ENCODE measurements around the gene EFR3B. TPM values are rescaled to one million over a fixed set of nuclear protein-coding genes. Genes with fewer than 3 reads are reported as not detected.

EFR3B gene
- polyA plus RNA-seq, 1 experiment: 0.09 TPM

GRCh38 chr2:25169073-25169470 lies 127.2 kb downstream of the EFR3B start:
- peaks cover 77% of the 10 kb centered on the region for H3K27me3 ChIP-seq (ENCODE audit: control insufficient read depth, insufficient read depth, low read length)

GRCh38 chr2:25170888-25171287 lies 129.0 kb downstream of the EFR3B start:
- TF ChIP-seq CTCF (IDR thresholded peaks at IDR 0.05; ENCODE audit: low read depth, low read length): no peak
- Histone ChIP-seq H3K27ac (ENCODE audit: low read depth, low read length) (no peak overlapping the region), H3K9me3 (ENCODE audit: control insufficient read depth, insufficient read depth, low read length) (peaks cover 4% of the 10 kb centered on the region; the same call in 1 of the 2 replicates), H3K27me3 (ENCODE audit: control insufficient read depth, insufficient read depth, low read length) (peaks cover 71% of the 10 kb centered on the region), H3K4me3 (ENCODE audit: low read depth, low read length) (no peak overlapping the region)
- no peak for DNase-seq (ENCODE audit: low read depth, low spot score)
- ChIA-PET POLR2A (no interaction called here), CTCF (interaction anchor here (0.7 kb wide), 1 partner anchor 347 kb away, joined by 3 read pairs; no protein-coding TSS in a partner anchor)

More at GRCh38 chr2:25169073-25169470, 127.2 kb downstream of the EFR3B start:
- CTCF ChIA-PET: interaction anchor here (0.5 to 0.7 kb wide), 2 partner anchors 40 to 194 kb away, joined by 3 read pairs; no protein-coding TSS in a partner anchor
- peaks cover 4% of the 10 kb centered on the region; the same call in 1 of the 2 replicates for H3K9me3 ChIP-seq (ENCODE audit: control insufficient read depth, insufficient read depth, low read length)
- no peak overlapping the region for H3K27ac ChIP-seq (ENCODE audit: low read depth, low read length)
- no peak for DNase-seq (ENCODE audit: low read depth, low spot score)
- POLR2A ChIA-PET: no interaction called here
- H3K4me3 ChIP-seq (ENCODE audit: low read depth, low read length): no peak overlapping the region
- no peak for TF ChIP-seq CTCF (IDR thresholded peaks at IDR 0.05; ENCODE audit: low read depth, low read length)

GRCh38 chr2:25173719-25174118 lies 131.8 kb downstream of the EFR3B start:
- no peak for DNase-seq (ENCODE audit: low read depth, low spot score)
- ChIA-PET POLR2A (interaction anchor here (0.7 kb wide), 1 partner anchor 50 kb away, joined by 6 read pairs; no protein-coding TSS in a partner anchor), CTCF (interaction anchor here (1.4 kb wide), 1 partner anchor 22 kb away, joined by 4 read pairs; no protein-coding TSS in a partner anchor)
- Histone ChIP-seq H3K4me3 (ENCODE audit: low read depth, low read length) (no peak overlapping the region), H3K27ac (ENCODE audit: low read depth, low read length) (no peak overlapping the region), H3K9me3 (ENCODE audit: control insufficient read depth, insufficient read depth, low read length) (peaks cover 2% of the 10 kb centered on the region; the same call in 1 of the 2 replicates), H3K27me3 (ENCODE audit: control insufficient read depth, insufficient read depth, low read length) (peaks cover 55% of the 10 kb centered on the region)
- no peak for TF ChIP-seq CTCF (IDR thresholded peaks at IDR 0.05; ENCODE audit: low read depth, low read length)

DNA sequence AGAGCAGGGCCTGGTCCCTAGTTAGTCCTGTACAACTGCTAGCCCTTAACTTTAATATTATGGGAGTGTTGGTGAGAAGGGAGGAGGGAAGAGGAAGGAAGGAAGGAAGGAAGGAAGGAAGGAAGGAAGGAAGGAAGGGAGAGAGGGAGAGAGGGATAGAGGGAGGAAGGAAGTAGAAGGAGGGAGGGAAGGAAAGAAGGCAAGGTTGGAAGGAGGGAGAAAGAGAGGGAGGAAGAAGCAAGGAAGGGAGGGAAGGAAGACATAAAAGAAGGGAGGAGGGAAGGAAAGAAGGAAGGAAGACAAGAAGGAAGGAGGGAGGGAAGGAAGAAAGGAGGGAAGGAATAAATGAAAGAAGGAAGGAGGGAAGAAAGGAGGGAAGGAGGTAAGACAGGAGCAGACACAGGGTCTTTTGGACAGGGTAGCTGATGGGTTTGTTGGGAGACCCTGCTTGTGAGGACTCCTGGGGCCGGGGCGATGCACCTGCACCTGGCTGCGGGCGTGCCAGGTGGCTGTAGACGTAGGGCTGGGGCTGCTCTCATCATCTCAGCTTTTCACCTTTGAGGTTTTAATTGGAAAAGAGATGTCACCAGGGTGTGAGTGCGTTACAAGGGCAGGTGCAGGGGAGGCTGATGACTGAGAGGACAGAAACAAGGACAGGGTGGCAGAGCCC lies 132.5 kb downstream of the EFR3B start:
- H3K27me3 ChIP-seq (ENCODE audit: control insufficient read depth, insufficient read depth, low read length): peaks cover 54% of the 10 kb centered on the region
- CTCF ChIA-PET: interaction anchor here (1.4 kb wide), 1 partner anchor 22 kb away, joined by 4 read pairs; no protein-coding TSS in a partner anchor
- POLR2A ChIA-PET: interaction anchor here (0.7 kb wide), 1 partner anchor 50 kb away, joined by 6 read pairs; no protein-coding TSS in a partner anchor
- no peak for DNase-seq (ENCODE audit: low read depth, low spot score)
- no peaks in the 10 kb centered on the region for H3K9me3 ChIP-seq (ENCODE audit: control insufficient read depth, insufficient read depth, low read length)
- no peak for TF ChIP-seq CTCF (IDR thresholded peaks at IDR 0.05; ENCODE audit: low read depth, low read length)
- no peak overlapping the region for H3K27ac ChIP-seq (ENCODE audit: low read depth, low read length)
- H3K4me3 ChIP-seq (ENCODE audit: low read depth, low read length): no peak overlapping the region

GRCh38 chr2:25176138-25176537 lies 134.3 kb downstream of the EFR3B start:
- CTCF ChIA-PET: no interaction called here

More at GRCh38 chr2:25176138-25176537, 134.3 kb downstream of the EFR3B start:
- POLR2A ChIA-PET: no interaction called here
- Histone ChIP-seq H3K27ac (ENCODE audit: low read depth, low read length) (no peak overlapping the region), H3K9me3 (ENCODE audit: control insufficient read depth, insufficient read depth, low read length) (no peaks in the 10 kb centered on the region), H3K4me3 (ENCODE audit: low read depth, low read length) (no peak overlapping the region), H3K27me3 (ENCODE audit: control insufficient read depth, insufficient read depth, low read length) (peaks cover 40% of the 10 kb centered on the region)
- no peak for DNase-seq (ENCODE audit: low read depth, low spot score)
- no peak for TF ChIP-seq CTCF (IDR thresholded peaks at IDR 0.05; ENCODE audit: low read depth, low read length)

All from AG04450 (cell line).